HL-60 (cell line): ENCODE data around the gene RHOJ.

ENCODE experiments used
- DNase-seq, 2 experiments: peaks; one replicate each; pipeline ENCODE4 v3.0.0-alpha.2; 2010 to 2020; ENCODE audit warnings: low read depth in 1 of 2, low spot score in 1 of 2
- H3K27ac ChIP-seq: fragments of 250-450 bp; sonication (Bioruptor Pico); replicated peaks from 2 replicates; pipeline ENCODE4 v1.5.1; 2020; ENCODE audit warnings: mild to moderate bottlenecking, moderate library complexity
- H3K27me3 ChIP-seq: fragments of 250-450 bp; sonication (Bioruptor Pico); 2 replicates; pipeline ENCODE4 v1.5.1; 2021; ENCODE audit warnings: mild to moderate bottlenecking, moderate library complexity; ENCODE audit not compliant: insufficient read depth, poor library complexity, severe bottlenecking
- H3K4me3 ChIP-seq: replicated peaks from 2 replicates; pipeline ENCODE4 v1.5.1; 2011; ENCODE audit warnings: mild to moderate bottlenecking, control low read depth, low read length; ENCODE audit not compliant: insufficient read depth
- CTCF ChIP-seq: IDR thresholded peaks from one replicate; pipeline ENCODE4 v1.5.1; 2011; ENCODE audit warnings: low read length, control low read depth, inconsistent platforms; ENCODE audit not compliant: insufficient read depth
- GABPA ChIP-seq: IDR thresholded peaks from 2 replicates; pipeline ENCODE4 v1.6.1; 2012; ENCODE audit warnings: low read depth
- POLR2AphosphoS5 ChIP-seq: IDR thresholded peaks from 2 replicates; pipeline ENCODE4 v1.6.1; 2012; ENCODE audit warnings: low read depth
- REST ChIP-seq: IDR thresholded peaks from 2 replicates; pipeline ENCODE4 v1.6.1; 2012; ENCODE audit warnings: low read depth; ENCODE audit not compliant: insufficient replicate concordance
- SPI1 ChIP-seq: IDR thresholded peaks from 2 replicates; pipeline ENCODE4 v1.6.1; 2012; ENCODE audit warnings: low read depth, mild to moderate bottlenecking, borderline replicate concordance
- long read RNA-seq: library from polyadenylated mRNA; unstranded; transcript quantifications from one replicate; pipeline ENCODE4 v2.0.0, GENCODE V29; 2020

Gene RHOJ
- long read RNA-seq = 0 reads

- no peaks in the 10 kb centered on the region for H3K27me3 ChIP-seq
- DNase-seq = no peak
- no peak within 1 kb of the TSS for H3K27ac ChIP-seq
- no peak for TF ChIP-seq GABPA
- TF ChIP-seq REST = no peak
- no peak for TF ChIP-seq CTCF
- TF ChIP-seq SPI1 = no peak
- no peak for TF ChIP-seq POLR2AphosphoS5
- H3K4me3 ChIP-seq = peak within 1 kb of the TSS; percentile 1; the same call in 1 of the 2 replicates
These were observed at the start of gene RHOJ for GRCh38 chr14:63204407-63205043. Gene RHOJ (plus strand): TSS chr14:63204443. CDS start chr14:63204870, 427 bp downstream.

GRCh38 chr14:63155511-63156185 lies 48.6 kb upstream of the RHOJ start:
- Histone ChIP-seq H3K4me3 (no peak overlapping the region), H3K27me3 (no peaks in the 10 kb centered on the region), H3K27ac (no peak overlapping the region)
- no peak for DNase-seq
- TF ChIP-seq REST (no peak), SPI1 (no peak), CTCF (no peak), GABPA (no peak), POLR2AphosphoS5 (no peak)

- Histone ChIP-seq H3K27ac (no peak overlapping the region), H3K27me3 (no peaks in the 10 kb centered on the region), H3K4me3 (no peak overlapping the region)
- TF ChIP-seq REST (no peak), CTCF (no peak), POLR2AphosphoS5 (no peak), SPI1 (no peak), GABPA (no peak)
- DNase-seq = no peak
These were observed 47.0 kb upstream of the RHOJ start for GRCh38 chr14:63157195-63157594.
